Endodermal cell (in vitro differentiated cells): Measurements from ENCODE around the gene JAG2. TPM values are rescaled to one million over a fixed set of nuclear protein-coding genes. Genes with fewer than 3 reads are reported as not detected.

Experiments
- DNase-seq: peaks from one replicate; pipeline ENCODE4 v3.0.0-alpha.2; 2017
- H3K27ac ChIP-seq: 2 replicates; pipeline ENCODE4 v1.5.1; 2013; ENCODE audit warnings: mild to moderate bottlenecking, low read depth, low read length, moderate library complexity
- H3K27me3 ChIP-seq: 2 replicates; pipeline ENCODE4 v1.6.1; 2013; ENCODE audit warnings: mild to moderate bottlenecking, low read length, moderate library complexity; ENCODE audit not compliant: insufficient read depth, control insufficient read depth, poor library complexity, severe bottlenecking
- H3K36me3 ChIP-seq: 2 replicates; pipeline ENCODE4 v1.7.0; 2013; ENCODE audit warnings: mild to moderate bottlenecking, low read length, moderate library complexity; ENCODE audit not compliant: control insufficient read depth, insufficient read depth
- H3K4me1 ChIP-seq: one replicate; pipeline ENCODE4 v1.7.0; 2013; ENCODE audit warnings: low read length; ENCODE audit not compliant: control insufficient read depth, insufficient read depth
- H3K4me3 ChIP-seq: 2 replicates; pipeline ENCODE4 v1.5.1; 2013; ENCODE audit warnings: mild to moderate bottlenecking, low read length, moderate library complexity
- H3K9ac ChIP-seq: 2 replicates; pipeline ENCODE4 v1.6.1; 2013; ENCODE audit warnings: mild to moderate bottlenecking, low read length, moderate library complexity; ENCODE audit not compliant: poor library complexity, severe bottlenecking; ENCODE audit errors: extremely low read depth
- H3K9me3 ChIP-seq: 2 replicates; pipeline ENCODE4 v1.6.1; 2013; ENCODE audit warnings: mild to moderate bottlenecking, low read length, moderate library complexity; ENCODE audit not compliant: control insufficient read depth
- H3K27ac Mint-ChIP-seq: 2 replicates; pipeline ENCODE4 v1.8.0; 2020; ENCODE audit warnings: mixed read lengths
- H3K27me3 Mint-ChIP-seq: 2 replicates; pipeline ENCODE4 v1.8.0; 2021; ENCODE audit warnings: mild to moderate bottlenecking, mixed read lengths; ENCODE audit not compliant: insufficient read depth
- H3K36me3 Mint-ChIP-seq: 2 replicates; pipeline ENCODE4 v1.8.0; 2020; ENCODE audit warnings: low read depth, mixed read lengths
- H3K4me1 Mint-ChIP-seq: 2 replicates; pipeline ENCODE4 v1.8.0; 2020; ENCODE audit warnings: mixed read lengths
- H3K4me3 Mint-ChIP-seq: 2 replicates; pipeline ENCODE4 v1.8.0; 2020; ENCODE audit warnings: mild to moderate bottlenecking, moderate library complexity, mixed read lengths
- H3K9me3 Mint-ChIP-seq: 2 replicates; pipeline ENCODE4 v1.8.0; 2020; ENCODE audit warnings: mild to moderate bottlenecking, mixed read lengths
- WGBS, 2 experiments: methylation state at CpG; one replicate each; pipeline versions ENCODE4 v1.1.5 to v1.1.7; 2013; ENCODE audit warnings: missing lambda C conversion rate in 2 of 2, mixed read lengths in 1 of 2; ENCODE audit not compliant: insufficient coverage in 1 of 2, insufficient read length in 1 of 2; 5-methylcytosine and 5-hydroxymethylcytosine counted together
- total RNA-seq, 2 donors: library from RNA; stranded (reverse); fragmentation: NEBNext Ultra II Directional in 1 of 2; extraction: Animal tissue kit (Norgen Biotek cat#: 25700) in 1 of 2; gene quantifications; 2 replicates in 1 of 2; 3 replicates in 1 of 2; pipeline ENCODE4 v1.2.1, GENCODE V29; 2021
- TF ChIP-seq, protein P1 (sequence below): fragments of 200-600 bp; sonication (generic); conservative IDR thresholded peaks from 2 replicates; pipeline ENCODE4 v1.5.0; 2021; ENCODE audit warnings: antibody characterized with exemption, mild to moderate bottlenecking

Gene JAG2
- total RNA-seq, 2 donors from 2014 or later = 6.4 TPM

DNA sequence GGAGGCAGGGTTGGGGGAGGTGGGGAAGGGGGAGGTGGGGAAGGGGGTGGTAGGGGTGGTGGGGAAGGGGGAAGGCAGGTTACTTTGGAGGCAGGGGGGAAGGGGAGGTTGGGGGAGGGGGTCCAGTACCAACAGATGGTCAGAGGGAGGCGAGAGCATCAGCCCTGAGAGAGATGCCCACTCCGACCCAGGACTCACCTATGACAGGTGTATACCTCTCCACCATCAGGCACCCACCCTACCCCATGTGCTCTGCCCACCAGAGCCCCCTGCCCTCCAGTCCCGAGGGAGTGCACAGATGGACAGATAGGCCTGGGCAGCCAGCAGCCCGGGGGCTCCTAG is 18.6 kb downstream of the JAG2 start:
- Histone ChIP-seq H3K27me3 (no peaks in the 10 kb centered on the region), H3K27ac (no peak overlapping the region), H3K36me3 (no peaks in the 10 kb centered on the region), H3K9me3 (no peaks in the 10 kb centered on the region), H3K9ac (no peak overlapping the region), H3K4me1 (no peaks in the 10 kb centered on the region), H3K4me3 (no peak overlapping the region)
- TF ChIP-seq, protein P1, sequence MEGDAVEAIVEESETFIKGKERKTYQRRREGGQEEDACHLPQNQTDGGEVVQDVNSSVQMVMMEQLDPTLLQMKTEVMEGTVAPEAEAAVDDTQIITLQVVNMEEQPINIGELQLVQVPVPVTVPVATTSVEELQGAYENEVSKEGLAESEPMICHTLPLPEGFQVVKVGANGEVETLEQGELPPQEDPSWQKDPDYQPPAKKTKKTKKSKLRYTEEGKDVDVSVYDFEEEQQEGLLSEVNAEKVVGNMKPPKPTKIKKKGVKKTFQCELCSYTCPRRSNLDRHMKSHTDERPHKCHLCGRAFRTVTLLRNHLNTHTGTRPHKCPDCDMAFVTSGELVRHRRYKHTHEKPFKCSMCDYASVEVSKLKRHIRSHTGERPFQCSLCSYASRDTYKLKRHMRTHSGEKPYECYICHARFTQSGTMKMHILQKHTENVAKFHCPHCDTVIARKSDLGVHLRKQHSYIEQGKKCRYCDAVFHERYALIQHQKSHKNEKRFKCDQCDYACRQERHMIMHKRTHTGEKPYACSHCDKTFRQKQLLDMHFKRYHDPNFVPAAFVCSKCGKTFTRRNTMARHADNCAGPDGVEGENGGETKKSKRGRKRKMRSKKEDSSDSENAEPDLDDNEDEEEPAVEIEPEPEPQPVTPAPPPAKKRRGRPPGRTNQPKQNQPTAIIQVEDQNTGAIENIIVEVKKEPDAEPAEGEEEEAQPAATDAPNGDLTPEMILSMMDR = no peak
- no peak for DNase-seq
- Mint-ChIP-seq H3K9me3 (no peaks in the 10 kb centered on the region), H3K27me3 (no peaks in the 10 kb centered on the region), H3K4me3 (no peak overlapping the region), H3K36me3 (no peaks in the 10 kb centered on the region), H3K4me1 (no peaks in the 10 kb centered on the region), H3K27ac (no peak overlapping the region)
- 86 to 95% methylated on average over 1 to 4 of the region's 4 CpGs for WGBS, 2 experiments

GRCh38 chr14:105149146-105149781 is 19.3 kb downstream of the JAG2 start:
- no peak for DNase-seq
- no peaks in the 10 kb centered on the region for H3K9me3 Mint-ChIP-seq
- no peaks in the 10 kb centered on the region for H3K9me3 ChIP-seq
- no peaks in the 10 kb centered on the region for H3K36me3 Mint-ChIP-seq
- H3K27ac Mint-ChIP-seq = no peak overlapping the region
- no peak overlapping the region for H3K4me3 Mint-ChIP-seq
- TF ChIP-seq, protein P1 = no peak
- no peak overlapping the region for H3K4me3 ChIP-seq
- H3K27ac ChIP-seq = no peak overlapping the region
- H3K4me1 Mint-ChIP-seq = no peaks in the 10 kb centered on the region
- 87 to 91% methylated on average over 4 to 18 of the region's 18 CpGs for WGBS, 2 experiments
- H3K27me3 ChIP-seq = no peaks in the 10 kb centered on the region
- no peaks in the 10 kb centered on the region for H3K36me3 ChIP-seq
- H3K27me3 Mint-ChIP-seq = no peaks in the 10 kb centered on the region
- no peak overlapping the region for H3K9ac ChIP-seq
- H3K4me1 ChIP-seq = no peaks in the 10 kb centered on the region

- H3K4me1 Mint-ChIP-seq = no peaks in the 10 kb centered on the region
- Histone ChIP-seq H3K27ac (no peak overlapping the region), H3K36me3 (no peaks in the 10 kb centered on the region), H3K9me3 (no peaks in the 10 kb centered on the region), H3K27me3 (no peaks in the 10 kb centered on the region), H3K4me1 (no peaks in the 10 kb centered on the region), H3K9ac (no peak overlapping the region), H3K4me3 (no peak overlapping the region)
- peak; percentile 43 for DNase-seq
- H3K4me3 Mint-ChIP-seq = no peak overlapping the region
- H3K9me3 Mint-ChIP-seq = no peaks in the 10 kb centered on the region
- no peak overlapping the region for H3K27ac Mint-ChIP-seq
- TF ChIP-seq, protein P1 = no peak
- 94 to 96% methylated on average over 18 to 26 of the region's 27 CpGs for WGBS, 2 experiments
- no peaks in the 10 kb centered on the region for H3K27me3 Mint-ChIP-seq
- H3K36me3 Mint-ChIP-seq = no peaks in the 10 kb centered on the region
Measured at GRCh38 chr14:105148604-105149145, 19.9 kb downstream of the JAG2 start.
